ENCODE measurements around the gene SPATA31A5.
"Not testable (repeated sequence)": the region's sequence is repeated elsewhere in the genome, so short reads cannot be mapped to it uniquely, and the experiment has no call there.

Gene SPATA31A5

GRCh38 chr9:60914107-60914506 lies at the start of gene SPATA31A5:
SPATA31A5 (plus strand) TSS chr9:60914407; CDS start chr9:60914436, 29 bp downstream.
- not testable (repeated sequence) for DNase-seq (ENCODE audit: low read depth); H3K4me3 ChIP-seq (ENCODE audit: low read depth, low read length)

DNA sequence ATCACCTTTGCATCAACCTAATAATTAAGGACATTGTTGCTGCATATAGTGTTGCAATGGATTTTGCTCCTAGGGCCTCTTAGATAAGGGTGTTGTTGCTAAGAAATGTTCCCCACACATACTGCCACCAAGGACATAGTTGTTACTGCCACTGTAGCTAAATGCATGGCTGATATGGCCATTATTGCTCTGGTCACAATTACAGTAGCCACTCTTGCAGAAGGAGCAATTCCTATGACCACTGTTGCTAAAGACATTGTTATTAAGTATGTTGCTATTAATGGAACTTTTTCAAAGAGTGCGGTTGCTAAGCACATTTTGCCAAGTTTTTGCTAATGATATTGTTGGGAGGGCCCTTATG lies 48.8 kb downstream of the SPATA31A5 start:
- not testable (repeated sequence) for DNase-seq (ENCODE audit: low read depth); H3K4me3 ChIP-seq (ENCODE audit: low read depth, low read length)

GRCh38 chr9:60966382-60966781 lies 52.2 kb downstream of the SPATA31A5 start:
- DNase-seq (ENCODE audit: low read depth); H3K4me3 ChIP-seq (ENCODE audit: low read depth, low read length): not testable (repeated sequence)
